HepG2 (cell line): ENCODE results near the gene ALKBH2. TPM values are rescaled to one million over a fixed set of nuclear protein-coding genes. Genes with fewer than 3 reads are reported as not detected.

ENCODE experiments used
- ATAC-seq: fragments of 200-7000 bp; cut with Tn5 transposase; 3 replicates; pipeline ENCODE4 v1.9.1; 2020; ENCODE audit warnings: mild to moderate bottlenecking, moderate library complexity
- BruUV-seq: library from RNA; stranded (reverse); fragments of 400-500 nt; replicated peaks from 2 replicates; lab custom pipeline; 2021; lab: Mats Ljungman, UMichigan
- CTCF ChIA-PET: fragments of 300-600 bp; formaldehyde crosslinking; extraction: SDS; loops from one replicate; lab custom pipeline; 2021; ENCODE audit warnings: low total read pairs, inconsistent platforms, low intra/inter-chr PET ratio; lab: Yijun Ruan, JAX
- POLR2A ChIA-PET: fragments of 350-600 bp; sonication (Branson Sonifier 250); formaldehyde crosslinking; loops from one replicate; lab custom pipeline; 2020; ENCODE audit warnings: antibody characterized with exemption, inconsistent platforms; lab: Yijun Ruan, JAX
- DNase-seq: peaks from one replicate; pipeline ENCODE4 v3.0.0-alpha.2; 2015; ENCODE audit warnings: low spot score
- FAIRE-seq: peaks from 3 replicates; lab custom pipeline; 2011; peaks lifted over from hg19 to GRCh38; lab: Jason Lieb, UNC
- H2AFZ ChIP-seq: one replicate; pipeline ENCODE4 v1.6.1; 2011; ENCODE audit warnings: low read length, inconsistent platforms
- H3K27ac ChIP-seq: fragments of 300-600 bp; 3 replicates; pipeline ENCODE4 v1.8.0; 2011; ENCODE audit warnings: mixed run types, mild to moderate bottlenecking, mixed read lengths, low read length, inconsistent platforms; ENCODE audit not compliant: insufficient read depth; ENCODE audit errors: extremely low read length
- H3K27me3 ChIP-seq, 2 experiments: fragments of 200-600 bp in 1 of 2; 2 replicates in 1 of 2; 3 replicates in 1 of 2; pipeline versions ENCODE4 v1.6.0 to v1.8.0; 2011; ENCODE audit warnings: low read length in 2 of 2, mild to moderate bottlenecking in 2 of 2, moderate library complexity in 2 of 2, inconsistent platforms in 1 of 2; ENCODE audit not compliant: insufficient read depth in 2 of 2, control insufficient read depth in 1 of 2
- H3K36me3 ChIP-seq, 2 experiments: fragments of 200-600 bp in 1 of 2; replicated peaks in 1 of 2; 2 replicates in 1 of 2; 3 replicates in 1 of 2; pipeline versions ENCODE4 v1.5.1 to v1.8.0; 2011; ENCODE audit warnings: low read length in 2 of 2, inconsistent platforms in 1 of 2; ENCODE audit not compliant: insufficient read depth in 2 of 2, control insufficient read depth in 1 of 2
- H3K4me1 ChIP-seq: 2 replicates; pipeline ENCODE4 v1.5.1; 2012; ENCODE audit warnings: low read length, inconsistent platforms; ENCODE audit not compliant: insufficient read depth
- H3K4me2 ChIP-seq: 2 replicates; pipeline ENCODE4 v1.6.0; 2011; ENCODE audit warnings: low read depth, low read length, inconsistent platforms
- H3K4me3 ChIP-seq, 3 experiments: fragments of 200-600 bp in 1 of 3; sonication (generic), shearing (Covaris generic) in 1 of 3; replicated peaks in 1 of 3; 2 replicates each; pipeline ENCODE4 v1.5.1; 2011 to 2016; ENCODE audit warnings: low read length in 3 of 3, inconsistent platforms in 2 of 3, low read depth in 2 of 3, mild to moderate bottlenecking in 2 of 3, control low read depth in 1 of 3, mixed read lengths in 1 of 3; ENCODE audit not compliant: insufficient read depth in 1 of 3
- H3K79me2 ChIP-seq: one replicate; pipeline ENCODE4 v1.6.1; 2011; ENCODE audit warnings: low read length, inconsistent platforms; ENCODE audit not compliant: insufficient read depth
- H3K9ac ChIP-seq: 2 replicates; pipeline ENCODE4 v1.6.0; 2011; ENCODE audit warnings: mild to moderate bottlenecking, low read depth, low read length, inconsistent platforms; ENCODE audit not compliant: insufficient read depth
- H3K9me3 ChIP-seq: 2 replicates; pipeline ENCODE4 v1.5.1; 2012; ENCODE audit warnings: mild to moderate bottlenecking, low read length
- H4K20me1 ChIP-seq: 2 replicates; pipeline ENCODE4 v1.6.0; 2011; ENCODE audit warnings: inconsistent platforms, mild to moderate bottlenecking, low read length, moderate library complexity; ENCODE audit not compliant: insufficient read depth
- HDAC1 ChIP-seq: sonication (generic); formaldehyde crosslinking; IDR thresholded peaks from 2 replicates; pipeline ENCODE4 v1.5.1; 2020; ENCODE audit warnings: mild to moderate bottlenecking, missing genetic modification reagents
- NR2F6 ChIP-seq, 2 experiments: IDR thresholded peaks; 2 replicates each; pipeline ENCODE4 v1.6.1; 2016; ENCODE audit warnings: antibody characterized with exemption in 1 of 2, mild to moderate bottlenecking in 1 of 2
- PLRG1 ChIP-seq: fragments of 450-650 bp; conservative IDR thresholded peaks from 2 replicates; pipeline ENCODE4 v1.6.1; 2016
- ZMYM3 ChIP-seq: sonication (generic); formaldehyde crosslinking; IDR thresholded peaks from 2 replicates; pipeline ENCODE4 v1.5.1; 2020; ENCODE audit warnings: mild to moderate bottlenecking, missing genetic modification reagents
- ZNF121 ChIP-seq: sonication (generic); formaldehyde crosslinking; IDR thresholded peaks from 2 replicates; pipeline ENCODE4 v1.5.0; 2020; ENCODE audit warnings: mild to moderate bottlenecking, missing genetic modification reagents
- ZNF770 ChIP-seq: sonication (generic); formaldehyde crosslinking; IDR thresholded peaks from 2 replicates; pipeline ENCODE4 v1.5.0; 2020; ENCODE audit warnings: mild to moderate bottlenecking, missing genetic modification reagents
- WGBS: methylation state at CpG from one replicate; pipeline ENCODE4 v1.1.6; 2017; ENCODE audit warnings: low lambda C conversion rate; 5-methylcytosine and 5-hydroxymethylcytosine counted together
- in situ Hi-C: cut with HindIII; loops from 2 replicates; pipeline ENCODE4 v1.10.0; 2017; ENCODE audit warnings: low pct_unique_long_range_greater_than_20kb; ENCODE audit not compliant: extremely low pct_ligation_motif_present
- intact Hi-C: fragments of 100-400 bp; cut with micrococcal nuclease; formaldehyde crosslinking; loops from one replicate; pipeline ENCODE4 v1.10.0; 2022; ENCODE audit not compliant: unreplicated experiment
- polyA plus RNA-seq, 8 experiments: library from polyadenylated mRNA; depleted of rRNA in 3 of 8; stranded (reverse) in 7 of 8; unstranded in 1 of 8; fragments of >200 nt; fragmentation: Illumina TruSeq in 4 of 8; extraction: Trizol in 4 of 8; gene quantifications; 2 replicates each; pipeline versions ENCODE4 v1.2.1 to v1.2.3, GENCODE V29; 2011 to 2016; ENCODE audit warnings: low read depth in 4 of 8, missing spikeins in 1 of 8, mixed read lengths in 1 of 8; ENCODE audit not compliant: insufficient read depth in 1 of 8
- total RNA-seq, 5 experiments: library from RNA; depleted of rRNA; stranded (reverse); fragments of >200 nt; fragmentation: Illumina TruSeq; extraction: Trizol; gene quantifications; 2 replicates each; pipeline ENCODE4 v1.2.3, GENCODE V29; 2016; ENCODE audit warnings: low read depth in 1 of 5

Gene ALKBH2
- total and polyA plus RNA-seq, 2 of the 13 experiments (the other 11 are each of a cell fraction or from before 2014, with no cell fraction given) = 21.0 to 40.5 TPM

GRCh38 chr12:109113661-109114321 lies 20.5 kb upstream of the ALKBH2 start:
- Histone ChIP-seq H3K4me1 (peaks cover 81% of the 10 kb centered on the region), H3K4me3 (peak overlapping the region in 1 of 3 experiments; percentile 56; a peak in 1 of 6 replicates), H2AFZ (no peak overlapping the region), H3K36me3 (peaks cover under 1 to 3% of the 10 kb centered on the region in 2 experiments; a peak in 3 of 5 replicates), H3K9me3 (no peaks in the 10 kb centered on the region), H3K27me3 (no peaks in the 10 kb centered on the region), H4K20me1 (no peaks in the 10 kb centered on the region), H3K27ac (peak overlapping the region; percentile 79), H3K4me2 (peak overlapping the region; percentile 74), H3K9ac (peak overlapping the region; percentile 66), H3K79me2 (peaks cover 13% of the 10 kb centered on the region)
- ATAC-seq (no peak), DNase-seq (peak; percentile 5), FAIRE-seq (no peak)
- 93% methylated on average over 5 of the region's 5 CpGs for WGBS
- ChIA-PET CTCF (no interaction called here), POLR2A (interaction anchor here (1.0 to 1.7 kb wide), 3 partner anchors 16 to 85 kb away, joined by 3 to 6 read pairs (median 3); no protein-coding TSS in a partner anchor)
- in situ Hi-C loops (no loop called here), intact Hi-C loops (no loop called here)
- no peak for TF ChIP-seq PLRG1
- TF ChIP-seq HDAC1 = no peak
- TF ChIP-seq ZNF121 (CRISPR knock-in tag) = peak; percentile 94
- TF ChIP-seq NR2F6 (IDR thresholded peaks at IDR 0.05) = no peak
- TF ChIP-seq NR2F6 (CRISPR knock-in tag; IDR thresholded peaks at IDR 0.05) = no peak
- TF ChIP-seq ZNF770 (CRISPR knock-in tag) = peak; percentile 91
- peak; percentile 56; the same call in 1 of the 2 replicates for TF ChIP-seq ZMYM3 (CRISPR knock-in tag)
- BruUV-seq = no TSS peak
